GM19328 (cell line): Measurements from ENCODE around the gene KRTAP5-3.
"Not testable (repeated sequence)": the region's sequence is repeated elsewhere in the genome, so short reads cannot be mapped to it uniquely, and the experiment has no call there.

Source experiments
- ATAC-seq: cut with Tn5 transposase; IDR thresholded peaks from one replicate; pipeline ENCODE4 v1.9.1; 2021; ENCODE audit warnings: mild to moderate bottlenecking, moderate library complexity; ENCODE audit not compliant: unreplicated experiment

KRTAP5-3 gene

GRCh38 chr11:1622086-1622485, 13.8 kb upstream of the KRTAP5-3 start, which contains the start of gene KRTAP5-4:
TSS of gene KRTAP5-4 (minus strand) at chr11:1622138. CDS start at chr11:1622093, 45 bp downstream.
- ATAC-seq = no peak

DNA sequence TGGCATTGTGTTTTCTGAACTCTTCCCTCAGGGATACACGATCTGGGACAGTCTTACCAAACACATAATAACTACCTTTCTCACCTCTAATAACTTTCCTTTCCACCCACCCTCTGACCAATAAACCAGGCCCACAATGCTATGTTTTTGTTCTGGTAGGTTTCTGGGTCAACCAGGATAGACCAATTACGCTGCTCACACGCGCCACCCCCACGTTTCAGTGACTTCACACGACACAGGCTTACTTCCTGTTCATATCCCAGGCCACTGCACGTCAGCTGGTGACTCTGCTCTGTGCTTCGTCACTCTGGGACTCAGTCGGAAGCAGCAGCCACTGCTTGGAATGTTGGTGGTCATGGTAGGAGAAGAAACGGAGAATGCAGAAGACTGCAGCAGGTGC, 11.2 kb upstream of the KRTAP5-3 start:
- no peak for ATAC-seq

DNA sequence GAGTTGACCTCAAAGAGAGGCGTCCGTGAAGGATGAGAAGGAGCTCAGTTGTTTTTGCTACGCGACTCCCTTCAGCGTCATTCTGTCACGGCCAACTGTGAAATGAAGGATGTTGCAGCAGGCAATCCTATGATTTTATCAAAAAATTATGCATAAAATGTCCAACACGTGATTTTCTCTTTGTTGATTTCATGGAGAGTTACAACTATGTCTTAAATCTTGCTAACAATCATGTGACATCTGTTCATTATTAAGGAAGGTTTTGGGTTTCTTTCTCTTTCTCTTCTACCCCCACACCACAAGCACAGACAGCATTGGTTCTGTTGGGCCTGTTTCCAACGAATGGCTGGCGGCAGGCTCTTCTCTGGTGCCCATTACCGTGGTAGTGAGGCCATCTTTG, 10.0 kb upstream of the KRTAP5-3 start:
- no peak for ATAC-seq

GRCh38 chr11:1607901-1608300, 362 bp downstream of the KRTAP5-3 start:
- ATAC-seq = not testable (repeated sequence)

- ATAC-seq = not testable (repeated sequence)
Measured at GRCh38 chr11:1607156-1607845, 962 bp downstream of the KRTAP5-3 start.

DNA sequence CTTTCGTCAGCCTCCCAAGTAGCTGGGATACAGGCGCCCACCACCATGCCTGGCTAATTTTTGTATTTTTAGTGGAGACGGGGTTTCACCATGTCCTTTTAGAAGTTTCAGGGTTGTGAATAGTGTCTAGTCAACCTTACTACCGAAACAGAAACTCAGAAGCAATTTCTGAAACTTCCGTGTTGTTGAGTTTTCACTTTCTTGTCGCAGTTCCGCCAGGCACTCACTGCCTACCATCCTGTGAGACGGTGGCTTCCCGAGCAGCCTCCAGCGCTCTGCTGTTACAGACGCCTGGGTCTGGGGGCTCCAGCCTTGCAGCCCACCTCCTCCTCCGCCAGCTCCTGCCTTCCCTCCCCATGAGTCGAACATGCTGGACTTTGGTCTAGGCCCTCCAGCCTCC, 2.3 kb downstream of the KRTAP5-3 start:
- not testable (repeated sequence) for ATAC-seq

- ATAC-seq = no peak
Measured at GRCh38 chr11:1604711-1605110, 3.6 kb downstream of the KRTAP5-3 start.

- ATAC-seq = no peak
Measured at GRCh38 chr11:1604181-1604580, 4.1 kb downstream of the KRTAP5-3 start.

- ATAC-seq = no peak
Measured at GRCh38 chr11:1603629-1604028, 4.6 kb downstream of the KRTAP5-3 start.

GRCh38 chr11:1601663-1602062, 6.6 kb downstream of the KRTAP5-3 start:
- not testable (repeated sequence) for ATAC-seq

GRCh38 chr11:1600626-1601025, 7.6 kb downstream of the KRTAP5-3 start:
- ATAC-seq = no peak

GRCh38 chr11:1598816-1599215, 9.4 kb downstream of the KRTAP5-3 start:
- no peak for ATAC-seq

- ATAC-seq = not testable (repeated sequence)
Measured at GRCh38 chr11:1598406-1598805, 9.9 kb downstream of the KRTAP5-3 start.

DNA sequence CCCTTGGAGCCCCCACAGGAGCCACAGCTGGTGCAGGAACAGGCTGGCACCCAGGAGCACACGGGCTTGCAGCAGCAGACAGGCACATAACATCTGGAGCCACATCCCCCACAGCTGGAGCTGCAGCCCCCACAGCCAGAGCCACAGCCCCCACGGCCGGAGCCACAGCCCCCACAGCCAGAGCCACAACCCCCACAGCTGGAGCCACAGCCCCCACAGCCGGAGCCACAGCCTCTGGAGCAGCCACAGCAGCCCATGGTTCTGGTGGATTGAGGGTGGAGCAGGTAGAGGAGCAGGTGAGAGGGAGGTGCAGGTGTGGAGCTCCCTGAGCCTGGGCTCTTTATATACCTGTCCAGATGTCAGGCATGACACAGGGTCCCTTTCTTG, 10.3 kb downstream of the KRTAP5-3 start, which contains the start of gene KRTAP5-2:
Gene KRTAP5-2, minus strand, starts transcription at position 301 of the 387 bp plus-strand sequence. Its CDS starts 44 bp downstream, at position 257.
- no peak for ATAC-seq

GRCh38 chr11:1597331-1597993, 10.8 kb downstream of the KRTAP5-3 start:
- ATAC-seq = no peak

DNA sequence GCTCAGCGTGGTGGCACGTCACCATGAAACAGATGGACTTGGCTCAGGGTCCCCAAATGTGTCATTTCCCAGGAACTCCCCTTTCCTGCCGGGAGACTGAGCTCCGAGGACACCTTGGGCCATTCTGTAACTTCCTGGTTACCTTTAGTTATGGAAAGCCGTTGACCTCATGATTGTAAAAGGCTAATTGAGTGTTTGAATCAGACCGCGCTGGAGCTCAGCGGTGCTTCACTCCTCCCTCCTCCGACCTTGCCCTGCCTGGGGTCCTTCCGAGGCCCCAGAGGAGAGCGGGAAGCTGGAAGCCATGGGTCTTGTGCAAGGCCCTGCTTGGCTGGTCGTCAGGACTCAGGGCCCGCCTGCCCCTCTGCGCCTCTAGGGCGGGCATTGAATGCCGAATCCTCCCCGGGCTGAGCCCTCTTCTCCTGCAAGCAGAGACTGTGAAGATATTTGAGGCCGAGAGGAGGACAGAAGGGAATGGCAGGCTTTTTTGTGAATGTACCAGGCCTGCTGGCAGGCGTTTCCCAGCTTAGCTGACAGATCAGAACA, 11.6 kb downstream of the KRTAP5-3 start:
- not testable (repeated sequence) for ATAC-seq

GRCh38 chr11:1595994-1596575, 12.2 kb downstream of the KRTAP5-3 start:
- ATAC-seq = not testable (repeated sequence)

GRCh38 chr11:1592628-1593027, 15.6 kb downstream of the KRTAP5-3 start:
- no peak for ATAC-seq

DNA sequence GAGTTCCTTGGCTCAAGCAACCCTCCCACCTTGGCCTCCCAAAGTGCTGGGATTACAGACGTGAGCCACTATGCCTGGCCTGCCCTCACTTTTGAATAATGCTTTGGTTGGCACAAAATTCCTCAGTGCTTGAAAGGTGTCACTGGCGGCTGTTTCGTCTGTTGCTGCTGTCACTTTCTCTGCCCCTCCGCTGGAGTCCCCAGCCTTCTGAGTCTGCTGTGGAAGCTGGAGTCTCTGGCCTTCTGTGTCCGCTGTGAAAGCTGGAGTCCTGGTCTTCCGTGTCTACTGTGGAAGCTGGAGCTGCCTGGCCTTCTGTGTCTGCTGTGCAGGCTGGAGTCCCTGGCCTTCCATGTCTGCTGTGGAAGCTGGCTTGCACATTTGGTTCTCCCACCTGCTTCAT, 18.3 kb downstream of the KRTAP5-3 start:
- ATAC-seq = no peak

DNA sequence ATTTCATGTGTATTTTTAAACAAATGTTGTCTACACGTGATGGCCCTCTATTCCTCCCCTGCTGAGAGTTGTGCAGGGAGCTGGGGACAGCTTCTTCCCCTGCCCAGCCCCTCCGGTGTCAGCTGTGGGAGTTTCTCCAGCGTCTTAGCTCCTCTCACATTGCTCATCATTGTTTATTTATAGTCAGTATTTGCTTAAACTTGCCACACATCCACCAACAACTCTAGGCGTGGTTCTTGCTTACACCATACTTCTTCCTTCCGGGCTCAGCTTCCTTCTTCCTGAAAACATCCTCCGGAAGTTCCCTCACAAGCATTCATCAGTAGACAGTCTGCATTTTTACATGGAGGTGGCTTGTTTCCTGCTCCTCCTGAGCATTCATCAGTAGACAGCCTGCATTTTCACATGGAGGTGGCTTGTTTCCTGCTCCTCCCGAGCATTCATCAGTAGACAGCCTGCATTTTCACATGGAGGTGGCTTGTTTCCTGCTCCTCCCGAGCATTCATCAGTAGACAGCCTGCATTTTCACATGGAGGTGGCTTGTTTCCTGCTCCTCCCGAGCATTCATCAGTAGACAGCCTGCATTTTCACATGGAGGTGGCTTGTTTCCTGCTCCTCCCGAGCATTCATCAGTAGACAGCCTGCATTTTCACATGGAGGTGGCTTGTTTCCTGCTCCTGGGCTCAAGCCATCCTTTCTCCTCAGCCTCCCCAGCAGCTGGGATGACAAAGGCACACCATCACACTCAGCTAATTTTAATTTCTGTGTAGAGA, 18.9 kb downstream of the KRTAP5-3 start:
- not testable (repeated sequence) for ATAC-seq

DNA sequence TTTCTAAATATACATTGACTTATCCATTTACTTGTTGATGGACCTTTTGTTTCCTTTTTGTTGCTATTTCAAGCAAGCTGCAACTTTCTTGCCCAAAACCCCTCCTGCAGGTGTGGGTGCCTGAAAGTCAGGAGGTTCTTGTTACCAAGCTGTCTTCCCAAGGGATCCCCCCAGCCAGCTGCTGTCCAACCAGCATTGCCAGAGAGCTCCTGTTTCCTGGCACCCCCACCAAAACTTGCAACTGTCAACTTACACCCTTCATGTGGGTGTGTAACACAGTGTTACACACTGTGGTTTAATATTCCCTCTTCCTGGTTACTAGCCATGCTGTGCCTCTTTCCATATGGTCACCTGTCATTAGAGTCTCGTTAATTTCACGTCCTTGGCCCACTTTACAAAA, 21.6 kb downstream of the KRTAP5-3 start:
- ATAC-seq = no peak
